GM21423 (cell line): ENCODE data around the gene LTBR.

ENCODE experiments used
- ATAC-seq: cut with Tn5 transposase; IDR thresholded peaks from one replicate; pipeline ENCODE4 v1.9.1; 2021; ENCODE audit warnings: mild to moderate bottlenecking, moderate library complexity; ENCODE audit not compliant: unreplicated experiment

The LTBR gene

GRCh38 chr12:6367065-6367968 lies 16.6 kb upstream of the LTBR start:
- no peak for ATAC-seq

GRCh38 chr12:6367969-6368892 lies 15.7 kb upstream of the LTBR start:
- no peak for ATAC-seq

- no peak for ATAC-seq
Measured at GRCh38 chr12:6368906-6369525, 14.9 kb upstream of the LTBR start.

GRCh38 chr12:6369916-6370575 lies 13.9 kb upstream of the LTBR start:
- no peak for ATAC-seq

- no peak for ATAC-seq
Measured at GRCh38 chr12:6370576-6370935, 13.4 kb upstream of the LTBR start.

- no peak for ATAC-seq
Measured at GRCh38 chr12:6370994-6371754, 12.8 kb upstream of the LTBR start.

GRCh38 chr12:6372403-6373003 lies 11.5 kb upstream of the LTBR start:
- ATAC-seq, result no peak

- no peak for ATAC-seq
Measured at GRCh38 chr12:6373022-6373787, 10.8 kb upstream of the LTBR start.

- no peak for ATAC-seq
Measured at GRCh38 chr12:6374028-6374785, 9.8 kb upstream of the LTBR start.

GRCh38 chr12:6374786-6375160 lies 9.2 kb upstream of the LTBR start:
- no peak for ATAC-seq

GRCh38 chr12:6375269-6376078 lies 8.5 kb upstream of the LTBR start, which contains the start of gene SCNN1A:
Gene SCNN1A (minus strand): TSS chr12:6375563. CDS start chr12:6374783, 780 bp downstream.
- no peak for ATAC-seq

GRCh38 chr12:6376079-6376869 lies 7.7 kb upstream of the LTBR start:
- ATAC-seq, result no peak

GRCh38 chr12:6376870-6377666 lies 6.9 kb upstream of the LTBR start:
- no peak for ATAC-seq

GRCh38 chr12:6377667-6377994 lies 6.3 kb upstream of the LTBR start:
- ATAC-seq, result no peak

GRCh38 chr12:6378709-6379472 lies 5.1 kb upstream of the LTBR start:
- ATAC-seq, result no peak
